D721Med (cell line): Measurements from ENCODE around the gene CFAP20DC.
"Not testable (repeated sequence)": the region's sequence is repeated elsewhere in the genome, so short reads cannot be mapped to it uniquely, and the experiment has no call there.

Source experiments
- DNase-seq: peaks from one replicate; pipeline ENCODE4 v3.0.0; 2011; ENCODE audit warnings: low spot score; ENCODE audit not compliant: insufficient read length
- FAIRE-seq: peaks from 2 replicates; lab custom pipeline; 2011; peaks lifted over from hg19 to GRCh38; lab: Jason Lieb, UNC
- CTCF ChIP-seq: IDR thresholded peaks from 2 replicates; pipeline ENCODE4 v1.5.1; 2012; ENCODE audit warnings: mild to moderate bottlenecking, control low read depth; ENCODE audit not compliant: insufficient read depth; ENCODE audit errors: missing control alignments

The CFAP20DC gene

GRCh38 chr3:58991026-58991425 is 58.8 kb downstream of the CFAP20DC start:
- no peak for DNase-seq
- FAIRE-seq, result no peak
- no peak for TF ChIP-seq CTCF

- TF ChIP-seq CTCF, result no peak
- DNase-seq, result no peak
- FAIRE-seq, result no peak
Observed at GRCh38 chr3:58989955-58990354, 59.9 kb downstream of the CFAP20DC start.

DNA sequence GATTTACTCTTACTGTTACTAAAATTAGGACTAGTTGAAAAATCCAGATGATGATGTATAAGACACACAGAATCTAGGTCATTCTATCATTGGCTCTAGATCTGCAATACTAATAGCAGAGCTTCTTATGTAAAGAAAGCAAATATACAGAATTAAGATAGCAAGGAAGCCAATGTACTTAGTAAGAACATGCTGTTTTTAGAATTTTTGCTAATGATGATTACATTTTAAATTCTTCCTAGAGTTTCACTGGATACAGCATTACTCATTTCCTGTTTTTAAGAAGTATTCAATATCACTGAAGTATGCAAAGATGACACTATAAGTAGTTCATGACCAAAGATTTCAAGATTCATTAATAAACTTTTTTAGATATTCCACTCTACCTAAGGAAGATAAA is 60.7 kb downstream of the CFAP20DC start:
- TF ChIP-seq CTCF, result no peak
- FAIRE-seq (no peak), DNase-seq (no peak)

DNA sequence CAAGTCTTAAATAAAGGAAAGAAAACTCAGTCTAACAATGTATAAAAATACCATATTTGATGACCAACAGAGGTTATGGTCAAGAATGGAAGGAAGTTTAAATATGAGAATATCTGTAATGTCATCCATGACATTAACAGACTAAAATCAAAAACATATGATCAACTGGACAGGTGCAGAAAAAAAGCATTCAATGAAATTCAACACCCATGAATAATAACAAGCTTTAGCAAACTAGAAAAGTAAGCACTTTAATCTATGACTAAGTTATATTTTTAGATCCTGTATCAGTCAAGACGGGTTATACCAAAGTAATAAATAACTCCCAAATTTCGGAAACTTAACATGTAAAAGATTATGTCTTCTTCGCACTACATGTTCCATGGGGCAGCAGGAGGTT is 61.8 kb downstream of the CFAP20DC start:
- DNase-seq, result no peak
- no peak for TF ChIP-seq CTCF
- FAIRE-seq, result no peak

DNA sequence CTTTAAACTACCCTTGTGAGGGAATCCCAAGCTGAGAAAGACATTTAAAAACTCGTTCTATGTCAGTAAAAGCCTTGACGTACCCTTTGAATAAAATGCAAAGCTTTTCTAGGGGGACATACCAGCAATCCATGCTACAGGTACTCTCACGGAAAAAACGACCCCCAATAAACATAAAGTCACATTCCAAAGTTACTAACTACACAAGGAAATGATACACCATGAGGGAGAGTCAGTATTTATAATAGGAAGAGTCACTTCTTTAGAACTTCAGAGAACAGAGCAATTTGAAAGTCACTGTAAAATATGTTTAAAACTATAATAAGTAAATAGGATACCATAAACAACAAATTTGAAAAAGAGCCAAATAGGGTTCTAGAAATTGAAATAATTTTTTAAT is 63.2 kb downstream of the CFAP20DC start:
- FAIRE-seq (no peak), DNase-seq (no peak)
- no peak for TF ChIP-seq CTCF

DNA sequence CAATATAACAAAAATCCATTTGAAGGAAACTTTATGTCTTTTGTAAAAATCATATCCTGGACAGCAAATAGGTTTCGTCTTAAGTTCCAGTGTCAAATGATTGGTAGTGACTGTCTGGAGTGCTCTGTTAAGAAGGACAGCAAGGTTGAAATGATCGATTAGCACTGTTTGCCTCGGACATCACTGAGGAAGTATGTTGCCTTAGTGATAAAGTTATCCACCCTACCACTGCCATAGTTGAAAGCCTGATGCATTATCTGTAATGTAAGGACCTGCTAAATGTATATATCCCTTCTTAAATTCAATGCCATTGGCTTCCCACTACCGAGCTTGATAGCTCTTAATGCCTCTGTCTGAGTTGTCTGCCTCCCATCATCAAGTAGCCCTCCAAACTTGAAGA is 70.0 kb downstream of the CFAP20DC start:
- no peak for TF ChIP-seq CTCF
- DNase-seq, result no peak
- no peak for FAIRE-seq

DNA sequence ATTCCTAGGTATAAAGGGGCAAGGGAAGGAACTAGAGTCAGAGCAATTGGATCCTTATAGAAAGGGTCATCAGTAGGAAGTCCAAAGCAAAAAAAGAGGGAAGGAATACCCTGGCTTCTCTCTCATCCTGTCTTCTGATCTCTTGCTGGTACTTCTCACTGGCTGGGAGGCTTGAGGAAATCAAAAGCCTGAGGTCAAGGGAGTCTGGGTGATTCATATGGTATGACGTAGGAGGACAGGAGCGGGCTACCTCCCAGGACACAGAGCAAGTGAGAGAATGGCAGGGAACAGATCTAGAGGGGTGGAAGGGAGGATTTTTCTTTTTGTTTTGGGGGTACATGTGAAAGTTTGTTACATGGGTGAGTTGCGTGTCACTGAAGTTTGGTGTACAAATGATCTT is 76.0 kb downstream of the CFAP20DC start:
- FAIRE-seq, result no peak
- TF ChIP-seq CTCF, result no peak
- DNase-seq, result no peak

DNA sequence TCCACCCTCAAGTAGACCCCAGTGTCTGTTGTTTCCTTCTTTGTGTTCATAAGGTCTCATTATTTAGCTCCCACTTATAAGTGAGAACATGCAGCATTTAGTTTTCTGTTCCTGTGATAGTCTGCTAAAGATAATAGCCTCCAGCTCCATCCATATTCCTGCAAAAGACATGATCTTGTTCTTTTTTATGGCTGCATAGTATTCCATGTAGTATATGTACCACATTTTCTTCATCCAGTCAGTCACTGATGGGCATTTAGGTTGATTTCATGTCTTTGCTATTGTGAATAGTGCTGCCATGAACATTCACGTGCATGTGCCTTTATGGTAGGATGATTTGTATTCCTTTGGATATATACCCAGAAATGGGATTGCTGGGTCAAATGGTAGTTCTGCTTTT is 82.0 kb downstream of the CFAP20DC start:
- FAIRE-seq, DNase-seq: not testable (repeated sequence)
